Upper lobe of left lung (tissue), 4 donors: ENCODE data around the gene DDI2.

Experiments
- CTCF ChIP-seq, 6 experiments: fragments of 450-650 bp in 4 of 6; fragments of 200-600 bp in 2 of 6; sonication (generic) in 2 of 6; IDR thresholded peaks; one replicate each; pipeline ENCODE4 v1.5.1; 2016 to 2019; ENCODE audit warnings: antibody characterized with exemption in 6 of 6
- EP300 ChIP-seq, 4 donors: sonication (generic); formaldehyde crosslinking; IDR thresholded peaks; one replicate each; pipeline ENCODE4 v1.5.1; 2017; ENCODE audit warnings: antibody characterized with exemption in 4 of 4, control low read depth in 2 of 4
- POLR2A ChIP-seq, 4 donors: fragments of 450-650 bp; IDR thresholded peaks; one replicate each; pipeline ENCODE4 v1.5.1; 2016 to 2017; ENCODE audit warnings: antibody characterized with exemption in 4 of 4, mild to moderate bottlenecking in 2 of 4
- POLR2AphosphoS5 ChIP-seq, 2 donors: sonication (generic); formaldehyde crosslinking; IDR thresholded peaks; one replicate each; pipeline ENCODE4 v1.5.1; 2017; ENCODE audit warnings: antibody characterized with exemption in 2 of 2

GRCh38 chr1:15704526-15705183 lies 87.4 kb downstream of the DDI2 start:
- TF ChIP-seq CTCF (IDR thresholded peaks at IDR 0.05) (no peak), POLR2A (IDR thresholded peaks at IDR 0.05) (no peak), EP300 (IDR thresholded peaks at IDR 0.05) (no peak), POLR2AphosphoS5 (IDR thresholded peaks at IDR 0.05) (no peak)
